A549 (cell line): ENCODE measurements around the gene TMEM232. TPM values are rescaled to one million over a fixed set of nuclear protein-coding genes. Genes with fewer than 3 reads are reported as not detected.
A peak's percentile ranks its signal among the peaks of the same experiment; 100 is the strongest.

Experiments
- ATAC-seq, 2 experiments: fragments of 200-7000 bp in 1 of 2; fragments of >200 bp in 1 of 2; cut with Nextera tagmentation in 1 of 2; cut with Tn5 transposase in 1 of 2; 3 replicates each; pipeline versions ENCODE4 v1.8.0 to v1.9.1; 2018 to 2020; ENCODE audit warnings: mild to moderate bottlenecking in 1 of 2, moderate library complexity in 1 of 2
- CTCF ChIA-PET: fragments of 300-600 bp; sonication (Branson Sonifier 250); formaldehyde crosslinking; extraction: SDS; loops from one replicate; lab custom pipeline; 2021; ENCODE audit warnings: antibody characterized with exemption, inconsistent platforms; lab: Yijun Ruan, JAX
- POLR2A ChIA-PET: fragments of 350-600 bp; formaldehyde crosslinking; extraction: SDS; loops from one replicate; lab custom pipeline; 2021; ENCODE audit warnings: antibody characterized with exemption, inconsistent platforms; lab: Yijun Ruan, JAX
- DNase-seq, 2 experiments: peaks; one replicate each; pipeline versions ENCODE4 v3.0.0 to v3.0.0-alpha.2; 2011 to 2016; ENCODE audit warnings: low read depth in 1 of 2, low spot score in 1 of 2
- FAIRE-seq: peaks from 2 replicates; lab custom pipeline; 2011; peaks lifted over from hg19 to GRCh38; lab: Jason Lieb, UNC
- H3K27ac ChIP-seq, 2 experiments: fragments of >200 bp; sonication (Bioruptor Twin); formaldehyde crosslinking; 3 replicates each; pipeline ENCODE4 v1.5.1; 2016 to 2017
- H3K4me1 ChIP-seq: fragments of >200 bp; sonication (Bioruptor Twin); formaldehyde crosslinking; 3 replicates; pipeline ENCODE4 v1.6.1; 2016
- H3K4me2 ChIP-seq: fragments of >200 bp; sonication (Bioruptor Twin); formaldehyde crosslinking; 3 replicates; pipeline ENCODE4 v1.6.1; 2016
- H3K4me3 ChIP-seq: fragments of >200 bp; sonication (Bioruptor Twin); formaldehyde crosslinking; 3 replicates; pipeline ENCODE4 v1.5.1; 2016
- H3K9me3 ChIP-seq: fragments of >200 bp; sonication (Bioruptor Twin); formaldehyde crosslinking; 3 replicates; pipeline ENCODE4 v1.6.1; 2016
- BHLHE40 ChIP-seq: IDR thresholded peaks from 2 replicates; pipeline ENCODE4 v1.6.1; 2012; ENCODE audit warnings: low read depth, low read length, inconsistent platforms
- CTCF ChIP-seq: fragments of >200 bp; sonication (Bioruptor Twin); formaldehyde crosslinking; IDR thresholded peaks from 3 replicates; pipeline ENCODE4 v1.5.1; 2016
- E2F6 ChIP-seq: IDR thresholded peaks from 2 replicates; pipeline ENCODE4 v1.6.1; 2012; ENCODE audit warnings: low read depth, borderline replicate concordance
- EHF ChIP-seq: fragments of 250-450 bp; sonication (Bioruptor Pico); IDR thresholded peaks from 2 replicates; pipeline ENCODE4 v1.5.0; 2020; ENCODE audit warnings: mild to moderate bottlenecking
- GATA3 ChIP-seq: IDR thresholded peaks from 2 replicates; pipeline ENCODE4 v1.6.1; 2012; ENCODE audit warnings: borderline replicate concordance
- HDAC2 ChIP-seq: fragments of 200-600 bp; sonication (generic); IDR thresholded peaks from 2 replicates; pipeline ENCODE4 v1.6.1; 2016
- HEYL ChIP-seq: fragments of 250-450 bp; sonication (Bioruptor Pico); IDR thresholded peaks from 2 replicates; pipeline ENCODE4 v1.8.0; 2021; ENCODE audit warnings: mild to moderate bottlenecking, moderate library complexity
- HOXB5 ChIP-seq: fragments of 250-450 bp; sonication (Bioruptor Pico); IDR thresholded peaks from 2 replicates; pipeline ENCODE4 v1.5.0; 2020; ENCODE audit warnings: mild to moderate bottlenecking, moderate library complexity
- KDM1A ChIP-seq: fragments of 200-600 bp; sonication (generic); IDR thresholded peaks from 2 replicates; pipeline ENCODE4 v1.6.1; 2016; ENCODE audit warnings: low read depth, mild to moderate bottlenecking
- MAFK ChIP-seq: fragments of 450-650 bp; IDR thresholded peaks from 2 replicates; pipeline ENCODE4 v1.6.1; 2014; ENCODE audit not compliant: partially characterized antibody
- MAX ChIP-seq: IDR thresholded peaks from 2 replicates; pipeline ENCODE4 v1.6.1; 2012
- MAZ ChIP-seq: fragments of 150-350 bp; IDR thresholded peaks from 2 replicates; pipeline ENCODE4 v1.6.1; 2014; ENCODE audit warnings: antibody characterized with exemption, low read depth, low read length, borderline replicate concordance
- MYC ChIP-seq: IDR thresholded peaks from 2 replicates; pipeline ENCODE4 v1.6.1; 2012; ENCODE audit warnings: mild to moderate bottlenecking, inconsistent platforms, low read length, improper control_type of control experiment, borderline replicate concordance
- NFE2L2 ChIP-seq: fragments of 150-350 bp; conservative IDR thresholded peaks from 2 replicates; pipeline ENCODE4 v1.6.1; 2014; ENCODE audit warnings: low read length
- NPAS2 ChIP-seq: fragments of 250-450 bp; sonication (Bioruptor Pico); IDR thresholded peaks from 2 replicates; pipeline ENCODE4 v1.8.0; 2022; ENCODE audit warnings: mild to moderate bottlenecking, moderate library complexity, borderline replicate concordance
- NR3C1 ChIP-seq: fragments of >200 bp; sonication (Bioruptor Twin); formaldehyde crosslinking; IDR thresholded peaks from 3 replicates; pipeline ENCODE4 v1.6.1; 2017
- PBX3 ChIP-seq: IDR thresholded peaks from 2 replicates; pipeline ENCODE4 v1.6.1; 2012
- PHF8 ChIP-seq: fragments of 200-600 bp; sonication (generic); IDR thresholded peaks from 2 replicates; pipeline ENCODE4 v1.6.1; 2016; ENCODE audit warnings: low read depth, mild to moderate bottlenecking, antibody characterized with exemption, moderate library complexity, borderline replicate concordance
- POLR2A ChIP-seq: IDR thresholded peaks from 2 replicates; pipeline ENCODE4 v1.6.1; 2012; ENCODE audit warnings: mild to moderate bottlenecking, low read length
- POLR2AphosphoS2 ChIP-seq: conservative IDR thresholded peaks from 2 replicates; pipeline ENCODE4 v1.6.1; 2012; ENCODE audit warnings: low read length, improper control_type of control experiment, inconsistent platforms
- RCOR1 ChIP-seq: fragments of 150-350 bp; IDR thresholded peaks from 2 replicates; pipeline ENCODE4 v1.6.1; 2014; ENCODE audit warnings: antibody characterized with exemption, low read length, low read depth
- RNF2 ChIP-seq: fragments of 200-600 bp; sonication (generic); IDR thresholded peaks from 2 replicates; pipeline ENCODE4 v1.6.1; 2016; ENCODE audit warnings: low read depth, mild to moderate bottlenecking, antibody characterized with exemption, moderate library complexity, borderline replicate concordance
- SMC3 ChIP-seq: fragments of >200 bp; sonication (Bioruptor Twin); formaldehyde crosslinking; IDR thresholded peaks from 3 replicates; pipeline ENCODE4 v1.6.1; 2018; ENCODE audit warnings: inconsistent platforms
- TFCP2L1 ChIP-seq: fragments of 250-450 bp; sonication (Bioruptor Pico); IDR thresholded peaks from 2 replicates; pipeline ENCODE4 v1.5.0; 2021; ENCODE audit warnings: mild to moderate bottlenecking
- TP53 ChIP-seq: fragments of 250-450 bp; sonication (Bioruptor Pico); IDR thresholded peaks from 2 replicates; pipeline ENCODE4 v1.5.0; 2021; ENCODE audit warnings: mild to moderate bottlenecking, moderate library complexity
- USF2 ChIP-seq: fragments of 450-650 bp; IDR thresholded peaks from 2 replicates; pipeline ENCODE4 v1.6.1; 2014; ENCODE audit warnings: antibody characterized with exemption
- WGBS: methylation state at CpG from one replicate; pipeline ENCODE4 v1.1.6; 2017; ENCODE audit errors: missing lambda C conversion rate; 5-methylcytosine and 5-hydroxymethylcytosine counted together
- polyA plus RNA-seq, 4 experiments: library from polyadenylated mRNA; depleted of rRNA in 3 of 4; stranded (reverse); fragments of >200 nt; fragmentation: RNase III in 1 of 4; extraction: RNeasy Plus Mini Kit Qiagen cat#74134 plus additional on column Dnase treatment in 1 of 4; gene quantifications; 2 replicates in 3 of 4; 3 replicates in 1 of 4; pipeline ENCODE4 v1.2.3, GENCODE V29; 2011 to 2017

Gene TMEM232
- polyA plus RNA-seq, 2 of the 4 experiments (the other 2 are of a cell fraction), result 0.12 to 0.39 TPM

GRCh38 chr5:110653231-110653970 lies 73.1 kb downstream of the TMEM232 start:
- DNase-seq (no peak), ATAC-seq (no peak), FAIRE-seq (peak; percentile 28)
- Histone ChIP-seq H3K27ac (no peak overlapping the region), H3K4me2 (no peak overlapping the region), H3K4me1 (no peaks in the 10 kb centered on the region), H3K9me3 (no peaks in the 10 kb centered on the region), H3K4me3 (no peak overlapping the region)
- CTCF ChIA-PET, result no interaction called here
- POLR2A ChIA-PET, result no interaction called here
- TF ChIP-seq MAX, result no peak
- TF ChIP-seq USF2, result no peak
- 25% methylated on average over 3 of the region's 3 CpGs for WGBS

GRCh38 chr5:110651507-110651906 lies 75.0 kb downstream of the TMEM232 start:
- Histone ChIP-seq H3K27ac (no peak overlapping the region), H3K4me3 (no peak overlapping the region), H3K4me2 (no peak overlapping the region), H3K4me1 (no peaks in the 10 kb centered on the region), H3K9me3 (no peaks in the 10 kb centered on the region)
- ATAC-seq (no peak), DNase-seq (no peak), FAIRE-seq (no peak)
- ChIA-PET POLR2A (no interaction called here), CTCF (no interaction called here)
- TF ChIP-seq HOXB5 (no peak), EHF (CRISPR knock-in tag) (no peak), NR3C1 (no peak), KDM1A (no peak), MAX (no peak), POLR2AphosphoS2 (no peak), PBX3 (no peak), PHF8 (no peak), GATA3 (no peak), BHLHE40 (no peak), TFCP2L1 (no peak), MAFK (no peak), E2F6 (no peak), MAZ (no peak), POLR2A (no peak), HDAC2 (no peak), SMC3 (no peak)
- WGBS, result 6% methylated on average over 3 of the region's 3 CpGs

- H3K4me3 ChIP-seq, result no peak overlapping the region
- no peak for FAIRE-seq
- DNase-seq, result no peak
- 0% methylated on average over 1 of the region's 1 CpG for WGBS
- ATAC-seq, result no peak
- H3K9me3 ChIP-seq, result no peaks in the 10 kb centered on the region
- CTCF ChIA-PET, result no interaction called here
- H3K4me1 ChIP-seq, result no peaks in the 10 kb centered on the region
- no peak overlapping the region for H3K27ac ChIP-seq
- POLR2A ChIA-PET, result no interaction called here
- no peak overlapping the region for H3K4me2 ChIP-seq
- TF ChIP-seq CTCF (no peak), NPAS2 (CRISPR knock-in tag) (no peak), RCOR1 (no peak), RNF2 (no peak), NFE2L2 (no peak), HEYL (no peak), BHLHE40 (no peak), TP53 (CRISPR knock-in tag) (no peak), EHF (CRISPR knock-in tag) (no peak), MAX (no peak), MYC (no peak)
- TF ChIP-seq, all 56 proteins: peak for 0
Observed at GRCh38 chr5:110644357-110644756, 82.1 kb downstream of the TMEM232 start.
